Measurements from ENCODE around the gene CSK.

The CSK gene

GRCh38 chr15:74748322-74748946, 33.4 kb upstream of the CSK start, which contains the start of gene CYP1A2:
Gene CYP1A2, plus strand, starts transcription at chr15:74748845. Its CDS starts 894 bp downstream, at chr15:74749739.
- no peak within 1 kb of the TSS for H3K4me3 ChIP-seq (ENCODE audit: low read depth, low read length)
- TF ChIP-seq CTCF (IDR thresholded peaks at IDR 0.05; ENCODE audit: borderline replicate concordance, insufficient read depth, low read depth, low read length) = no peak

GRCh38 chr15:74749832-74750231, 32.0 kb upstream of the CSK start:
- no peak overlapping the region for H3K4me3 ChIP-seq (ENCODE audit: low read depth, low read length)
- no peak for TF ChIP-seq CTCF (IDR thresholded peaks at IDR 0.05; ENCODE audit: borderline replicate concordance, insufficient read depth, low read depth, low read length)

- TF ChIP-seq CTCF (IDR thresholded peaks at IDR 0.05; ENCODE audit: borderline replicate concordance, insufficient read depth, low read depth, low read length) = no peak
- H3K4me3 ChIP-seq (ENCODE audit: low read depth, low read length) = no peak overlapping the region
Measured at GRCh38 chr15:74750751-74751150, 31.1 kb upstream of the CSK start.

- H3K4me3 ChIP-seq (ENCODE audit: low read depth, low read length) = no peak overlapping the region
- TF ChIP-seq CTCF (IDR thresholded peaks at IDR 0.05; ENCODE audit: borderline replicate concordance, insufficient read depth, low read depth, low read length) = no peak
Measured at GRCh38 chr15:74752011-74752410, 29.9 kb upstream of the CSK start.

GRCh38 chr15:74752531-74752930, 29.3 kb upstream of the CSK start:
- no peak overlapping the region for H3K4me3 ChIP-seq (ENCODE audit: low read depth, low read length)
- no peak for TF ChIP-seq CTCF (IDR thresholded peaks at IDR 0.05; ENCODE audit: borderline replicate concordance, insufficient read depth, low read depth, low read length)

GRCh38 chr15:74754593-74755215, 27.2 kb upstream of the CSK start:
- TF ChIP-seq CTCF (IDR thresholded peaks at IDR 0.05; ENCODE audit: borderline replicate concordance, insufficient read depth, low read depth, low read length) = no peak
- no peak overlapping the region for H3K4me3 ChIP-seq (ENCODE audit: low read depth, low read length)

GRCh38 chr15:74758736-74759135, 23.1 kb upstream of the CSK start:
- TF ChIP-seq CTCF (IDR thresholded peaks at IDR 0.05; ENCODE audit: borderline replicate concordance, insufficient read depth, low read depth, low read length) = no peak
- H3K4me3 ChIP-seq (ENCODE audit: low read depth, low read length) = no peak overlapping the region
